Measurements from ENCODE around the gene PTPRD.

PTPRD gene

GRCh38 chr9:8733131-8733954, 1879.5 kb downstream of the PTPRD start:
- DNase-seq: peak; percentile 86

DNA sequence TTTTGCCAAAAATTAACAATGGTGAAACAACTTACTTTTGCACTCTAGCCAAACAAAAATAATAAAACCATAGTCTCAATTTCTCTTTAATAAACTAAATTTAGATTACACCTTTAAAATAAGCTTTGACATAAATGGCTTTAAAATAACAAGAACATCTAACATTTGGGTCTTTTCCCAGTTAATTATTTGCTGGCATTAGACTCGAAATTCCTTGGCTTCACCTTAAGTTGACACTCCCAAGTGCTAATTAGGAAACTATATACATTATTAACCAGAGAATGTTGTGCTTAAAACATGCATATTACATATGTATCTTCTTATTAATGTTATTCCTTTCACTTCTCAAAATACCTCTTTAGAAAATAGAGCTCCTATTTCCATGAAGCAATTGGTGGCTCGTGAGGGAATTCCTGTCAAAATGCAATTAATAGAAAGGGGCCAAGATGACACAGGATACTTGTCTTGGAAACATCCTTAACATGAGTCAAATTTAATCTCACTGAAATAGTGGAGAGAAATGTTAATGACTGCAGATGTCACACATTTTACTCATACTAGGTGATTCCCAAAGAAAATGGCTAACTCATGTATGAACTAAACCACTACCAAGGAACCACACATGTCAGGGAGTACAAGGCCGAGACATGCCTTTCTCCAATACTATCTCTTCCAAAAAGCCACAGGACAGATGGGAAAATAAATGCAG, 1880.3 kb downstream of the PTPRD start:
- no peak for DNase-seq

GRCh38 chr9:8730618-8731017, 1882.2 kb downstream of the PTPRD start:
- no peak for DNase-seq

DNA sequence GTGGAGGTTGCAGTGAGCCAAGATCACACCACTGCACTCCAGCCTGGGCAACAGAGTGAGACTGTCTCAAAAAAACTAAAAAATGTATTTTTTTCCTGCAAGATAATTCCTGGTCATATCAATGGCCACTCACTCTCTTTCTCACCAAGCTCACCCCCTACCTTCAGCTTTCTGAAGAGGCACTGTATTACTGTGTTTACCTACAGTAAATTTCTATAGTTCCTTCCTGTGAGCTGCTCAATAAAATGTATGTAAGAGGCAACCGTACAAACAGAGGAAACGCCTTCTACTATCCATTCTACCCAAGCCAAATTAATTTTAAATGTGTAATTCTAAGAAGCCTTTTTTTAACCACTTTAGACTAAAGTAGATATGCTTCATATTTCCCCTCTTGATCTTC, 1883.9 kb downstream of the PTPRD start:
- no peak for DNase-seq

DNA sequence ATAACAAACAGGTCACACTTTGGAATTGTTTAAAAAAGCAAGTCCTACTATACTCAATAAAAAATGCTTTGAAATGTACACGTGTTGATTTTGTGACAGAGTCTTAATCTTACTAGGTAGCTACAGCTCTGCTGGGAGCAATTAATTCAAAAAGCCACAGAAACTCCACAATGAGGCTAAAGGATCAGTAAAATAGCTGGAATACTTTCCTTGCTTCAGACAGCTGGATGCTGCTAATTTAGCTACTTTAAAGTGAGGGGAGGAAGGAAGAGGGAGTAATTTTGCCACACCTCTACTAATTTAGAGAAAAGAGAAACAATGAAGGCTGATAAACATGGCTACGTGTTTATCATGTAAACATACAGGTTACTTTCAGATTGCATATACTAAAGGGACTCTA, 1885.6 kb downstream of the PTPRD start:
- no peak for DNase-seq

DNA sequence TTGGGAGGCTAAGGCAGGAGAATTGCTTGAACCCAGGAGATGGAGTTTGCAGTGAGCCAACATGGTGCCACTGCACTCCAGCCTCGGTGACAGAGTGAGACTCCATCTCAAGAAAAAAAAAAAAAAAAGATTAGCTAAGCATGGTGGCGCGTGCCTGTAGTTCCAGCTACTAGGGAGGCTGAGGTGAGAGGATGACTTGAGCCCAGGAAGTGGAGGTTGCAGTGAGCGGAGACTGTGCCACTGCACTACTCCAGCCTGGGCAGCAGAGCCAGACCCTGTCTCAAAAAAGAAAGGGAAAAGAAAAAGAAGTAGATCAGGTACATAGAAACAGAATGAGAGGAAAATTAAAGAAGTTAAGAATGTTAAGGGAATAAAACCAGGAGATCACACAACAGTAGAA, 1886.1 kb downstream of the PTPRD start:
- DNase-seq: no peak

DNA sequence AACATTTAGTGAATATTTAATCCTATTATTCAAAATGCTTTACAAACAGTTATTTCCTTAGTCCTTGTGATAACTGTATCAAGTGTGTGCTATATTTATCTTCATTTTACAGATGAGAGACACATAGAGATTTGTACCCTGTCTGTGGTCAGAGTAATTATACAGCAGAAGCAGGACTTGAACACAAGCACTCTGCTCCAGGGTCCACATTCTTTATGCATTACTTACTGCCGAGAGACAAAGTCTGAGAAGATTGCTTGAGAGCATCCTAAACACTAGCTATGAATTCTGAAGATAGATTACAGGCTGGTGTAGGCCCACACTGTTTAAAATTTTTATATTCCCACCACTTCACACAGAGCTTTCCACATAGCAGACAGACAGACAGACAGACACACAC, 1887.2 kb downstream of the PTPRD start:
- no peak for DNase-seq

GRCh38 chr9:8724284-8725018, 1888.4 kb downstream of the PTPRD start:
- DNase-seq: no peak

DNA sequence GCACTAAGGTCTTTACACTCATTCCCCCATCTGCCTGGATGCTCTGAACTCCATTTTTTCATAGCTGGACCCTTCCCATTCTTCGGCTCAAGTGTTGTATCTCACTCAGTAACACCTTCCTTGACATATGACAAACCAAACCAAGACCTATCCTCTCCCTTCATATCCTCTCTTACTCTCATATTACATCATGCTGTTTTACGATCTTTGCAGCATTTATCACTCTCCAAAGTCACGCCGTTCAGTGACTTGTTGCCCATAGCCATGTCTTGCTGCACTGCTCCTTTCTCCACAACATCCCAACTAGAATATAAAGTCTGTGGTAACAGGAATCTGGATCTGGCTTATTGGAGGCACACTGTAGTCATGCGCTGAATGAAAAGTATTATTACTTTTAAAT, 1889.6 kb downstream of the PTPRD start:
- no peak for DNase-seq

- DNase-seq: no peak
These were observed 1892.8 kb downstream of the PTPRD start for GRCh38 chr9:8719833-8720486.

DNA sequence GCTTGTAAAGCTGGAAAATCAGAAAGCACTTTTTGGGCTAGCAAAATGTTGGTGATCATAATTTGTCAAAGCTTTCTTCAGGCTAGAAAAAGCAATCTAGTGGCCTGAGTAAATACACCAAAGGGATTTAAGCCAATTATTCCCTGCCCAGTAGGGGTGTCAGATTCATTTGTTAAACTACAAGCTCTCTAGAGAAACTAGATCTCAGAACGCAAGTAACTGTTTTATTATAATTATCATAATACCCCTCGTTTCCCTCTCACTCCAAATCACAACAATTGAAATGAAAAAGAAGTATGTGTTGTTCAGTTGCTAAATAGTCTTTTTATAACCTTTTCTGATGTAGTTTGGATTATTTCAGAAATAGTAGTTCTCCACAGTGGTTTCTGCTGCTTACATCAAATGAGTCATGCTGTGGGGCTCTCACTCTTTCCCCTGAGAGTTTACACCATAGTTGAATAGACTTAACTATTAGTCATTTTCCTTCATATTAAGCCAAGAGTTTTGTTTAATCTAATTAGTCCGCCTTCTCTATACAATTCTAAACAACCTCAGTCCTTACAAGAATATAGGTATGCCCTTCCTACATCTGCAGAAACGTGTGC, 1894.6 kb downstream of the PTPRD start:
- peak; percentile 12 for DNase-seq

- DNase-seq: no peak
These were observed 1895.7 kb downstream of the PTPRD start for GRCh38 chr9:8717146-8717545.

- DNase-seq: no peak
These were observed 1897.0 kb downstream of the PTPRD start for GRCh38 chr9:8715788-8716187.

- DNase-seq: no peak
These were observed 1899.0 kb downstream of the PTPRD start for GRCh38 chr9:8713811-8714165.

- DNase-seq: no peak
These were observed 1899.5 kb downstream of the PTPRD start for GRCh38 chr9:8713149-8713810.

DNA sequence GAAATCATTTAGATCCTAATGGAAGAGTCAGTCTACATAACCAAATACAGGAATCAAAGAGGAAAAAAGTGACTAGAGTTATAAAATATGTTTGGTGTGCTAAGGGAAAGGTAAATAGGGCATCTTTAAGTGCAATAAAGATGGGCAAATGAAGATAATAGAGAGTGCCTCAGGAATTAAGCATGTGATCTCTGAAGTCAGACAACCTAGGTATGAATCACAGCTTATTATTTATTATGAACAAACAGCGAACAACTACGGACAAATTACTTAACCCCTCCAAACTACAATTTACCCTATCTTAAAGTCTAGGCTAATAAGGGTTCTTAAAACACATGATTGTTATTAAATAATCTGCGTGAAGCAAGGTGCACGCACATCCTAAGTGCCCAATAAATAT, 1903.1 kb downstream of the PTPRD start:
- no peak for DNase-seq

DNA sequence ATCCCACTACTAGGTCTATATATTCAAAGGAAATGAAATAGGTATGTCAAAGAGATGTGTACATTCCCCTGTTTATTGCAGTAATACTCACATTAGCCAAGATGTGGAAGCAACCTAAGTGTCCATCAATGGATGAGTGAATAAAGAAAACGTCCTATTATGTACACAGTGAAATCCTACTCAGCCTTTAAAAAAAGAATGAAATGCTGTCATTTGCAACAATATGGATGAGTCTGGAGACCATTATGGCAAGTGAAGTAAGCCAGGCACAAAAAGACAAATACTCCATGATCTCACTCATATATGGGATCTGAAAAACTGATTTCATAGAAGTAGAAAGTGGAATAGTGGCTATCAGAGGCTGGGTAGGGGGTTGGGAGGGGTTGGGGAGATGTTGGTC, 1904.1 kb downstream of the PTPRD start:
- DNase-seq: no peak

DNA sequence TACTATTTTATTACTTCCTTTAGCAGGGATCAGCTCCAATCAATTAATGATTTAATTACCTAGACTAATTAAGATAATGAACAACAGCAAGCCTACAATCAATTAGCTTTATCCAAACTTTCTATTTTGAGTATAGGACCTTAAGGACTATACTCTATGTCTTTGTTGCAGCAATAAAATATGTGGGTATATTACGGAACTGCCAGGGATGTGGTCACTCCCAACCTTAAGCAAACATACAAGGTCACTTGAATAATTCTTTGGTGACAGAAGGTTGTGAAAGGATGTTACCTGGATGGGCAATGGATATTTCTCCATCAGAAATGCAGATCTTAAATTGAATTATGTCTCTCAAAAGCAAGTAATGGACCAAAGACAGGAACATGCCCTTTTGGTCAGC, 1905.8 kb downstream of the PTPRD start:
- no peak for DNase-seq

GRCh38 chr9:8706531-8706930, 1906.3 kb downstream of the PTPRD start:
- no peak for DNase-seq

DNA sequence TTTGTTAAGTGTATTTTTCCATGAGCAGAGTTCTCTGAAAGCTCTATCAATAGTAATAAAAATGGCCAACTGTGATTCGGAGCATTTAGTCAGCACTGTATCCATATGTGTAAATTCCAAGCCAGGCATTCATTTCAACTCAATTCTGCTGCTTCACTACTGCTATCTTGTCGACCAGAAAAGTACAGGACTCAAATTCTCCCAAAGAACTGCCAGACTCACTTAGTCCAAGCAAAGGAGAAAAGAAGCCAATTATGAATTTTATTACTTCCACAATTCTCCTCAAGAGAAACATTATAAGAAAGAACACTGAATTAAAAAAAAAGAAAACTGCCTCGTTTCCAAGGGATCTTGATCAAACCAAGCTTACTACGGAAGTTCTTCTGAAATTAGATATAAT, 1906.9 kb downstream of the PTPRD start:
- no peak for DNase-seq

DNA sequence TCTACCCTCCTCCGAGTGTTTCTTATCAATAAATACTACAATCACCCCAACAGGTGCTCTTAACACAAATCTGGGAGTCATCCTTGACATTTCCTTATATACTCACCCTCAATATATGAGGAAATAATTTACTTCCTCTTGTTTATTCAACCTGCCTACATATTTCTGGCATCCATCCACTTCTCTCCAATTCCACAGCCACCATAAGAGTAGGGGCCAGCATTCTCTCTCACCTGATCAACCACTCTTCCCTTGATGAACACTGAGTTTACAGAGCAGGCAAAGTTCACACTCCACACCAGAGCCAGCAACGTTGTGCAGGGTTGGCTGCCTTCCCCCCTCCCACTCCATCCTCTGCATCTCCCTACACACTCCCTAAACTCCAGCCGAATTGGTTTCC, 1908.9 kb downstream of the PTPRD start:
- no peak for DNase-seq

GRCh38 chr9:8701904-8702303, 1910.9 kb downstream of the PTPRD start:
- no peak for DNase-seq
